ENCODE results near the gene DRC1.

DNA sequence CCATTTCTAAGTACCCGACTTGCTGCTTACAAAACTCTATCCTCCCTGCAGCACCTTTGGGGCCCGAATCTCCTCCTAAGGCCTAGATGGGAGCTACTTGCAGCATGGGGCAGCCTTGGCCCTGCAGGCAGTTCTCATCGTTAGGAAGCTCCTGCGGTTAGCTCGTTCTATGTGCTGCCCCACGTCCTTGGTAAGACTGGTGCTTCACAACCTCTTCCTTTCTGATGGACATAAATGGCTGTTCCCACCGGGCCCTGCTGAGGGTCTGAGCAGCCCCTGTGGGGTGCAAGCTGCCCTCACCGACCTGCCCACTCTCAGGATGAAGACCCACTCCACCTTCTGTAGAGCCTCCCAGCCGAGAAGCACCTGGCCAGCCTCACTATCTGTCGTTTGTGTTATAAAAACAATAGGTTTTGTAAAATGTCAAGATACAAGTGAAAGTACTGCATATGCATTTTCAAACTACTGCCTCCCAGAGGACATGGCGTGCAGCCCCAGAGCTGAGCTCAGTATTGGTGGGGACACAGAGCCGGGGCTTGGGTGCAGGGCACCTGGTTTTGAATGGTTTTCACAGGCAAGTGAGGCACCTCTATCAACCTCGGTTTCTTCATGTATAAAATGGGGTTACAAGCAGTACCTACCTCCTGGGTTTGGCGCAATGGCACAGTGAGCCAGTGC lies 56.8 kb downstream of the DRC1 start:
- TF ChIP-seq EZH2phosphoT487 (IDR thresholded peaks at IDR 0.05; ENCODE audit: low read length): no peak
- TF ChIP-seq EZH2 (optimal IDR thresholded peaks at IDR 0.05; ENCODE audit: low read depth, low read length): no peak
